Activated gamma-delta T cell (primary cell): ENCODE data around the gene GP1BA.

Source experiments
- DNase-seq: peaks from one replicate; lab custom pipeline; 2025; lab: John Stamatoyannopoulos, UW

The GP1BA gene

GRCh38 chr17:4950746-4951204 is 18.7 kb downstream of the GP1BA start, which contains the start of gene ENO3:
ENO3 (plus strand) TSS chr17:4951119; CDS start chr17:4951830, 711 bp downstream.
- DNase-seq, result no peak

GRCh38 chr17:4951486-4951885 is 19.4 kb downstream of the GP1BA start:
- DNase-seq, result no peak

GRCh38 chr17:4953451-4953961 is 21.4 kb downstream of the GP1BA start:
- DNase-seq, result no peak

DNA sequence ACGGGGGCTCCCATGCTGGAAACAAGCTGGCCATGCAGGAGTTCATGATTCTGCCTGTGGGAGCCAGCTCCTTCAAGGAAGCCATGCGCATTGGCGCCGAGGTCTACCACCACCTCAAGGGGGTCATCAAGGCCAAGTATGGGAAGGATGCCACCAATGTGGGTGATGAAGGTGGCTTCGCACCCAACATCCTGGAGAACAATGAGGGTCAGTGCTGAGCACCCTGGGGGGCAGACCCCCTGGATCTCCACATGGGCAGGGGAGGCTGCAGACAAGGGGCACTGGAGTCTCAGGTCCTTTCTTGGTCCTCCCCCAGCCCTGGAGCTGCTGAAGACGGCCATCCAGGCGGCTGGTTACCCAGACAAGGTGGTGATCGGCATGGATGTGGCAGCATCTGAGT is 23.0 kb downstream of the GP1BA start:
- no peak for DNase-seq

DNA sequence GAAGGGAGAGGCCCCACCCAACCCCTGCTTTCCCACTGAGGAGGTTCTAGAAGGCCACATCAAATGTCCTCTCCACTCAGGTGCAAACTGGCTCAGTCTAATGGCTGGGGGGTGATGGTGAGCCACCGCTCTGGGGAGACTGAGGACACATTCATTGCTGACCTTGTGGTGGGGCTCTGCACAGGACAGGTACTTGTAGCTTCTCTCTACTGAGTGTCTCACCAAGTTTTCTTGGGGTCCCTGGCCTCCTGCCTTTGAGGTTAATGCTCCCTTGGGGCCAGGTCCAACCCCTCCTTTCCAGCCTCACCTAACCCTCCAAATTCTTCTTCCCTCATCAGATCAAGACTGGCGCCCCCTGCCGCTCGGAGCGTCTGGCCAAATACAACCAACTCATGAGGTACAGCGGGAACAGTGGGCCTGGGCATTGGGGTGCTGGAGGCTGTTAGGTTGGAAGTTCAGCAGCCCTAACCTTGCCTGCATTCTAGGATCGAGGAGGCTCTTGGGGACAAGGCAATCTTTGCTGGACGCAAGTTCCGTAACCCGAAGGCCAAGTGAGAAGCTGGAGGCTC is 24.5 kb downstream of the GP1BA start:
- no peak for DNase-seq

DNA sequence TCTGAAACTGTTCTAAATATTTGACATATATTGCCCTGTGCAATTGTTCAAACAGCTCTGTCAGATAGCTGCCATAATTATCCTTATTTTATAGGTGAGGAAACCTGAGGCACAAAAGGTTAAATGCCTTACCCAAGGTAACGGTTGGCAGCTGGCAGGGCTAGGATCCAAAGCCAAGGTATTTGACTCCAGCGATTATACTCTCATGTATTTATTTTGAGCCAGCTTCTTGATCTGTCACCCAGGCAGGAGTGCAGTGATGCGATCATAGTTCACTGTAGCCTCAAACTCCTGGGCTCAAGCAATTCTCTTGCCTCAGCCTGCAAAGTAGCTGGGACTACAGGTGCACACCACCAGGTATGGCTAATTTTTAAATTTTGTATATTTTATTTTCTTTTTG is 26.0 kb downstream of the GP1BA start:
- DNase-seq, result no peak

- no peak for DNase-seq
These were observed 27.3 kb downstream of the GP1BA start for GRCh38 chr17:4959261-4959965.

DNA sequence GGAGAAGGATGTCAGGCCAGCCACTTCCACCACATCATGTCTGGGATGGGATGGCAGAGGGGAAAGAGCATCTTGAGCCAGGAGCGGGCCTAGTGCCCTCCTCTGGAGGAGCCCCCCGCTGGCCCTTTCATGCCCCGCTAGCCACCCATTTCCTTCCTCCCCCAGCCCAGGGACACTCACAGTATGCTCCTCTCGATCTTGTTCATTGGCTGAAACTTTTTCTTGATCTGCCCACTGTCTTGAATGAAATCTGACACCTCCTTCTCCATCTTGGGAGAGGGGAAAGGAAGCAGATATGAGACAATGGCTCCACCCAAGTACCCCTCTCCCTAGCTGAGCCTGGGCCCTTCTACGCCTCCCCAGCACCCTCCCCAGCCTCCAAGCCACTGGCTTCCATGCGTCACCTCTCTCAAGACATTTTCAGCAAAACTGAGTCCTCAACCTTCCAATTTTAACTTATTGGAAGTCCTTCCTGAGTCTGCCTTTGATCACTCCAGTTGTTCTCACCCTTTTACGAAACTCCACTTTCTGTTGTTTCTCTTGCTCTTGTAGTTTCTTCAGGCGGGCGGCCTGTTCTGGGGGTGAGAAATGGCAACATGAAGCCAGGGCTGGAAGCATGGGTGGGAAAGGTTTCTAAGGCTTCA is 28.3 kb downstream of the GP1BA start:
- DNase-seq, result no peak

DNA sequence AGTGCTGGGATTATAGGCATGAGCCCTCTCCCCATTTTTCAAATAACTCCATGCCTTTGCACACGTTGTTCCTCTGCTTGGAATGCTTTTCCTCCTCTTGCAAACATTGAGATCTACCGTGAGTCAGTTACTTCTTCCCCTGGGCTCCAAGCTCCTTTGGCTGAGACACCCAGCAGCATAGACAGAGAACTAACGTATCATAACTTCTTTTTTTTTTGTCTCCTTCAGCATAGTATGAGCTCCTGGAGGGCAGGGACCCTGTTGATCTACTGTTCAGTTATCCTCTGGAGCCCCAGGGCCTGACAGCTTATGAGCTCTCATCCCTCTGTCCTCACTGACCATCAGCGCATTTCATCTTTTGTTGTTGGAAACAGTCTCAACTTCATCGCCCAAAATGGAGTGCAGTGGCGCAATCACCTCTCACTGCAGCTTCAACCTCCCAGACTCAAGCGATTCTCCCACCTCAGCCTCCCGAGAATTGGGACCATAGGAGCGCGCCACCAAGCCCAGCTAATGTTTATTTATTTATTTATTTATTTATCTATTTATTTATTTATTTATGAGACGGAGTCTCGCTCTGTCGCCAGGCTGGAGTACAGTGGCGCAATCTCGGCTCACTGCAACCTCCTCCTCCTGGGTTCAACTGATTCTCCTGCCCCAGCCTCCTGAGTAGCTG is 33.4 kb downstream of the GP1BA start:
- DNase-seq, result no peak

GRCh38 chr17:4966844-4967538 is 34.9 kb downstream of the GP1BA start:
- peak; percentile 82 for DNase-seq

- DNase-seq, result peak; percentile 78
These were observed 35.7 kb downstream of the GP1BA start, which contains the start of gene SPAG7 for GRCh38 chr17:4967539-4968485. SPAG7 (minus strand) TSS chr17:4967817; CDS start chr17:4967804, 13 bp downstream.

GRCh38 chr17:4968486-4969046 is 36.5 kb downstream of the GP1BA start:
- no peak for DNase-seq

GRCh38 chr17:4969047-4969550 is 37.0 kb downstream of the GP1BA start:
- DNase-seq, result no peak

- DNase-seq, result no peak
These were observed 37.6 kb downstream of the GP1BA start for GRCh38 chr17:4969551-4970173.

DNA sequence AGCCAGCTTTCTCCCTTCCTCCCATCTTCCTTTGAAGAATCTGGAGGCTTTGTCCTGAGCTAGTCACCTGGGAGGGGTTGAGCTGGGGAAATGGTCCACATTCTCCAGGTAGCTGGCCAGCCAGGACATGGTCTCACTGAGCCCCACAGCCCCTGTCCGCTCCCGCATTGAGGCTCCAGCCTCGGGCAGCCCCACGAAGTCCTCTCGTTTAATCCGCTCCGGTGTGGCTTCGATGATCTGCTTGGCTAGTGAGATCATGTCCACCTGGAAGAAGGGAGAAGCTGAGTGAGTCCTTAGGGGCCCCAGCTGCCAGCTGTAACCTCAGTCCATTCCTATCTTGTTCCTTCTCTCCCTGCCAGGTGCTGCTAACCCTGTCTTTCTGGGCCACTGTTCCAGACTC is 38.2 kb downstream of the GP1BA start:
- no peak for DNase-seq

GRCh38 chr17:4971826-4972225 is 39.7 kb downstream of the GP1BA start:
- DNase-seq, result no peak

DNA sequence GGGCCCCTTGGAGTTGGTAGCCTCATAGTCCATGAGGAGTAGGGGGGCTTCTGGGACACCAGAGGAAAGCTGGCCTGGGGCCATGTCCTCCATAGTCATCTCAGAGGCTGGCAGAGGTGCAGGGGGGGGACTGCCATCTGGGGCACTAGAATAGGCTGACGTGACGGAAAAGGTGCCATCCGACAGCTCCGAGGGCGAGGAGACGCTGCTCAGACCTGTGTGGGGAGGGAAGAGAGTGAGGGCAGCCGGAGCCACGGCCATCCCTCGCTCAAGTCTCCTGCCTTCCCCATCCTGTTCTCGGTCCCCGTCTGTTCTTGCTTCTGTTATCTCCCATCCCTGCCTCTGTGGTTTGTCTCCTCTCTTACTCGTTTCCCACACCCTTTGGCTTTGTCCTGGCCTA is 40.2 kb downstream of the GP1BA start:
- DNase-seq, result no peak

- no peak for DNase-seq
These were observed 40.7 kb downstream of the GP1BA start for GRCh38 chr17:4972752-4973151.
